GM23248 (cell line): ENCODE data around the gene MYH7B. TPM values are rescaled to one million over a fixed set of nuclear protein-coding genes. Genes with fewer than 3 reads are reported as not detected.

ENCODE experiments used
- DNase-seq: peaks from one replicate; pipeline ENCODE4 v3.0.0-alpha.2; 2015
- H2AFZ ChIP-seq: fragments of 200-600 bp; sonication (generic); 2 replicates; pipeline ENCODE4 v1.6.1; 2016; ENCODE audit warnings: antibody characterized with exemption
- H3F3A ChIP-seq: fragments of 200-600 bp; sonication (generic); 2 replicates; pipeline ENCODE4 v1.6.1; 2016; ENCODE audit warnings: mild to moderate bottlenecking, antibody characterized with exemption, mixed run types; ENCODE audit not compliant: insufficient read depth
- H3K27ac ChIP-seq: fragments of 200-600 bp; sonication (generic); 2 replicates; pipeline ENCODE4 v1.5.1; 2016; ENCODE audit warnings: mild to moderate bottlenecking
- H3K27me3 ChIP-seq: fragments of 200-600 bp; sonication (generic); replicated peaks from 2 replicates; pipeline ENCODE4 v1.6.1; 2016; ENCODE audit warnings: mild to moderate bottlenecking; ENCODE audit not compliant: insufficient read depth
- H3K36me3 ChIP-seq: fragments of 200-600 bp; sonication (generic); 2 replicates; pipeline ENCODE4 v1.6.1; 2016; ENCODE audit warnings: low read depth, mild to moderate bottlenecking
- H3K4me1 ChIP-seq: fragments of 200-600 bp; sonication (generic); 2 replicates; pipeline ENCODE4 v1.6.1; 2016; ENCODE audit warnings: mild to moderate bottlenecking; ENCODE audit not compliant: insufficient read depth
- H3K4me2 ChIP-seq: fragments of 200-600 bp; sonication (generic); one replicate; pipeline ENCODE4 v1.6.1; 2016; ENCODE audit warnings: mild to moderate bottlenecking; ENCODE audit not compliant: unreplicated experiment
- H3K4me3 ChIP-seq: fragments of 200-600 bp; sonication (generic); 2 replicates; pipeline ENCODE4 v1.5.1; 2016; ENCODE audit warnings: mild to moderate bottlenecking
- H3K79me2 ChIP-seq: fragments of 200-600 bp; sonication (generic); 2 replicates; pipeline ENCODE4 v1.6.1; 2016; ENCODE audit warnings: mild to moderate bottlenecking; ENCODE audit not compliant: insufficient read depth
- H3K9ac ChIP-seq: fragments of 200-600 bp; sonication (generic); 2 replicates; pipeline ENCODE4 v1.6.1; 2016; ENCODE audit warnings: mild to moderate bottlenecking
- H3K9me2 ChIP-seq: fragments of 200-600 bp; sonication (generic); 2 replicates; pipeline ENCODE4 v1.6.1; 2016; ENCODE audit warnings: mixed run types, mild to moderate bottlenecking, moderate library complexity; ENCODE audit not compliant: insufficient read depth
- H3K9me3 ChIP-seq: fragments of 200-600 bp; sonication (generic); one replicate; pipeline ENCODE4 v1.6.1; 2017; ENCODE audit warnings: low read depth
- H4K20me1 ChIP-seq: fragments of 200-600 bp; sonication (generic); 2 replicates; pipeline ENCODE4 v1.6.0; 2016; ENCODE audit not compliant: insufficient read depth
- EZH2 ChIP-seq: fragments of 200-600 bp; sonication (generic); IDR thresholded peaks from 2 replicates; pipeline ENCODE4 v1.6.1; 2018; ENCODE audit warnings: antibody characterized with exemption, mild to moderate bottlenecking; ENCODE audit not compliant: insufficient read depth, poor library complexity, severe bottlenecking
- EZH2phosphoT487 ChIP-seq: fragments of 200-600 bp; sonication (generic); IDR thresholded peaks from 2 replicates; pipeline ENCODE4 v1.6.1; 2018; ENCODE audit warnings: antibody characterized with exemption, moderate library complexity, mild to moderate bottlenecking, low read depth; ENCODE audit not compliant: insufficient read depth
- WGBS, 2 experiments: methylation state at CpG; one replicate each; pipeline ENCODE4 v1.1.6; 2015 to 2017; ENCODE audit warnings: low lambda C conversion rate in 2 of 2, low coverage in 1 of 2; ENCODE audit errors: missing lambda C conversion rate in 2 of 2; 5-methylcytosine and 5-hydroxymethylcytosine counted together
- in situ Hi-C: fragments of 300-500 bp; cut with MboI; formaldehyde crosslinking; loops from 2 replicates; pipeline ENCODE4 v1.15.0; 2020
- microRNA counts: library from miRNA; unstranded; fragments of <30 nt; microRNA quantifications from one replicate; lab custom pipeline; 2016
- microRNA-seq: library from miRNA; unstranded; fragments of <30 nt; microRNA quantifications from one replicate; pipeline ENCODE4, GENCODE V29; 2016; ENCODE audit warnings: borderline number of aligned reads
- polyA plus RNA-seq: library from polyadenylated mRNA; unstranded; fragments of >200 nt; fragmentation: Nextera tagmentation; extraction: Ambion mirVana; gene quantifications from 2 replicates; pipeline ENCODE4 v1.2.1, GENCODE V29; 2016
- small RNA-seq: library from RNA; depleted of rRNA; stranded (forward); fragments of <200 nt; gene quantifications from one replicate; pipeline ENCODE3, GENCODE V24; 2014; ENCODE audit warnings: low read depth, low replicate concordance
- total RNA-seq: library from RNA; depleted of rRNA; stranded (reverse); fragments of >200 nt; shearing (Covaris generic); gene quantifications from 2 replicates; pipeline ENCODE4 v1.2.3, GENCODE V29; 2014; rRNA removed

The MYH7B gene
- total and polyA plus RNA-seq, 2 experiments from 2014 or later, result 0.11 to 0.49 TPM

DNA sequence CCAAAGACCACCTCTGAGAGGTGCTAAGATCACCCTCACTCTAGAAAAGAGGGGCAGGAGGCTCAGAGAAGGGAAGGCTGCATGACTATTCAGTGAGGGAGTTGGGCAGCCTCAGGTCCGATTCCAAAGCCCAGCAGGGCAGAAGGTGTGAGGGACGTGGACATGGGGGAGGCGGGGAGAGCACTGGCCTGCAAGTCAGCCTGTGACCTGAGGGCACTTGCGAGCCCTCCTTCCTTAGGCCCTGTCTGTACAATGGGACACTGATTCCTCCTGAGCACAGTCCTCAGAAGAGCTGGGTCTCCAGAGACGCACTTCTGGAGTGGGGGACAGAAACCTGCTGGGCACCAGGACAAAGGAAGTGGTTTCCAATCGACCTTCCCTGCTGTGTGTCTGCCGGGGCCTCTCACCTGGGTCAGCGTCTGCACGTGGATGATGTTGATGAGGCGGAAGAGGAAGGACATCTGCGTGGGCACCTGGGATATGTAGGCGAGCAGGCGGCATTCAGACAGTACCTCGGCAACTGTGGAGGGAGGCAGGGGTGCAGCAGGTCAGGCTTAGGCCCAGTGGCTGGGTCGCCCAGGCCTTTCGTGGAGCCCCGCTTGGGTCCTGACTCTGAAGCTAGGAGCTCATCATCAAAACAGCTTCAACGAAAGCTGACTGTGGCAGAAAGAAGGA, 48.5 kb downstream of the MYH7B start:
- Histone ChIP-seq H2AFZ (no peak overlapping the region), H3K4me3 (no peak overlapping the region), H3K27me3 (no peaks in the 10 kb centered on the region), H3K9me2 (no peaks in the 10 kb centered on the region), H3K9ac (no peak overlapping the region), H3K27ac (no peak overlapping the region), H3K4me2 (no peak overlapping the region), H3F3A (peaks cover 7% of the 10 kb centered on the region; the same call in 1 of the 2 replicates), H4K20me1 (no peaks in the 10 kb centered on the region), H3K4me1 (no peaks in the 10 kb centered on the region), H3K9me3 (no peaks in the 10 kb centered on the region), H3K36me3 (peaks cover 27% of the 10 kb centered on the region), H3K79me2 (no peaks in the 10 kb centered on the region)
- TF ChIP-seq EZH2phosphoT487, result no peak
- no peak for TF ChIP-seq EZH2
- 85 to 87% methylated on average over 17 to 18 of the region's 18 CpGs for WGBS, 2 experiments
- DNase-seq, result no peak
- in situ Hi-C loops, result no loop called here

DNA sequence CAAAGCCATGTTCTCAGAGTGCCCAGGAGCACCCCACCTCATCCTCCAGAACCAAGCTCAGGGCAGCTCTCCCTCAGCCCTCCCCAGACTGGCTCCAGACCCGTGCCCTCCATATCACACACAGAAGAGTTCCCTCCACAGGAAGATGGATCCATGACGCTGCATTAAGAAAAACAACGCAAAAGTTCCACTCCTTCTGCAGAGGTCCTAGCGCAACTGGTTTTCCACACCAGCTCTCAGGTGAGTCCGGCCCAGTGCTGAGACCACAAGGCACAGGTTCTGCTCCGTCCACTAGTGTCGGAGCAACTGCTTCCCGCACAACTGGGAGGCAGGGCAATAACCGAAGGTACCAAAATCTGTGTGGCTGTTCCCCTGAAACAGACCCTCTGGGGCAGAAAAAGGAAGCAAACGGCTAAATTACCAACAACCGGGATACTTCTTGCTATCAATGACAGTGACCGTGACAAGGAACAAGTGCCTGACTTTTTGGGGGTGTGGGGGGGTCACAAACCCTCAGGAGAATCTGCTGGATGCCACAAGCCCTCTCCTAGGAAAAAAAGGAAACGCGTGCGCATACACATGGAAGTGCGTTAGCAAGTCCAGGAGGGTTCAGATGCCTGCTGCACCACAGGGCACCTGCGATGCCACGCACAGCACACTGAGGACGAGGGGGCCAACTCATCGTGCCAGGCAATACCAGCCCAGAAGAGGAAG, 49.2 kb downstream of the MYH7B start:
- no peak overlapping the region for H2AFZ ChIP-seq
- 90 to 91% methylated on average over 20 of the region's 20 CpGs for WGBS, 2 experiments
- H3K27ac ChIP-seq, result no peak overlapping the region
- no peak overlapping the region for H3K9ac ChIP-seq
- H3K4me2 ChIP-seq, result no peak overlapping the region
- H3F3A ChIP-seq, result peaks cover 7% of the 10 kb centered on the region; the same call in 1 of the 2 replicates
- no peak for DNase-seq
- TF ChIP-seq EZH2phosphoT487 (no peak), EZH2 (no peak)
- H3K9me2 ChIP-seq, result no peaks in the 10 kb centered on the region
- in situ Hi-C loops, result no loop called here
- no peaks in the 10 kb centered on the region; the same call in 1 of the 2 replicates for H3K79me2 ChIP-seq
- H3K27me3 ChIP-seq, result no peaks in the 10 kb centered on the region
- H3K9me3 ChIP-seq, result no peaks in the 10 kb centered on the region
- H3K36me3 ChIP-seq, result peaks cover 27% of the 10 kb centered on the region
- H3K4me3 ChIP-seq, result no peak overlapping the region
- no peaks in the 10 kb centered on the region for H3K4me1 ChIP-seq
- H4K20me1 ChIP-seq, result no peaks in the 10 kb centered on the region

MicroRNAs within 50 kb of the gene (microRNA counts, 767-probe panel; counts per million panel counts)
- microRNA hsa-miR-499a-3p (lab: Ali Mortazavi, UCI), result 447 counts per million, percentile 86 among the panel's probes with 10 or more counts
- 447 counts per million, percentile 86 among the panel's probes with 10 or more counts for microRNA hsa-miR-499a-5p (lab: Ali Mortazavi, UCI)
- microRNA hsa-miR-499b-3p (lab: Ali Mortazavi, UCI), result 447 counts per million, percentile 86 among the panel's probes with 10 or more counts
- microRNA hsa-miR-499b-5p (lab: Ali Mortazavi, UCI), result 447 counts per million, percentile 86 among the panel's probes with 10 or more counts

Small RNA genes lying within 50 kb of the gene (microRNA-seq; reads per million reads assigned to microRNA genes)
- gene MIR499A (not detected), gene MIR499B (not detected)

Small RNA genes lying within 50 kb of the gene (small RNA-seq; reads per million reads assigned to genes)
- gene MIR499A, result not detected

Other genes with a start within 250 kb of the MYH7B start
- gene NCOA6, start 130.2 kb upstream of the MYH7B start, total RNA-seq, result 6.3 and 6.6 TPM in 2 replicates
- 10.6 and 12.6 TPM in 2 replicates for gene NCOA6, start 130.2 kb upstream of the MYH7B start, polyA plus RNA-seq
- gene GGT7, start 83.0 kb upstream of the MYH7B start, total RNA-seq, result 9.2 and 10.2 TPM in 2 replicates
- gene GGT7, start 83.0 kb upstream of the MYH7B start, polyA plus RNA-seq, result 17.6 and 20.4 TPM in 2 replicates
- 33.3 and 37.7 TPM in 2 replicates for gene ACSS2, start 79.3 kb upstream of the MYH7B start, total RNA-seq
- 12.1 and 14.3 TPM in 2 replicates for gene ACSS2, start 79.3 kb upstream of the MYH7B start, polyA plus RNA-seq
- 80.7 and 85.9 TPM in 2 replicates for gene GSS, start 62 bp upstream of the MYH7B start, total RNA-seq
- 68.3 and 75.0 TPM in 2 replicates for gene GSS, start 62 bp upstream of the MYH7B start, polyA plus RNA-seq
- 57.0 and 63.4 TPM in 2 replicates for gene TRPC4AP, start 136.9 kb downstream of the MYH7B start, total RNA-seq
- gene TRPC4AP, start 136.9 kb downstream of the MYH7B start, polyA plus RNA-seq, result 92.7 and 93.4 TPM in 2 replicates
- 25.8 and 34.9 TPM in 2 replicates for gene EDEM2, start 191.5 kb downstream of the MYH7B start, total RNA-seq
- 31.9 and 33.5 TPM in 2 replicates for gene EDEM2, start 191.5 kb downstream of the MYH7B start, polyA plus RNA-seq
- gene PROCR, start 216.2 kb downstream of the MYH7B start, total RNA-seq, result 34.4 and 44.3 TPM in 2 replicates
- 38.5 and 38.7 TPM in 2 replicates for gene PROCR, start 216.2 kb downstream of the MYH7B start, polyA plus RNA-seq